ENCODE measurements around the gene SPRR1A. TPM values are rescaled to one million over a fixed set of nuclear protein-coding genes. Genes with fewer than 3 reads are reported as not detected.

SPRR1A gene
- total and polyA plus RNA-seq, 8 donors = not detected

DNA sequence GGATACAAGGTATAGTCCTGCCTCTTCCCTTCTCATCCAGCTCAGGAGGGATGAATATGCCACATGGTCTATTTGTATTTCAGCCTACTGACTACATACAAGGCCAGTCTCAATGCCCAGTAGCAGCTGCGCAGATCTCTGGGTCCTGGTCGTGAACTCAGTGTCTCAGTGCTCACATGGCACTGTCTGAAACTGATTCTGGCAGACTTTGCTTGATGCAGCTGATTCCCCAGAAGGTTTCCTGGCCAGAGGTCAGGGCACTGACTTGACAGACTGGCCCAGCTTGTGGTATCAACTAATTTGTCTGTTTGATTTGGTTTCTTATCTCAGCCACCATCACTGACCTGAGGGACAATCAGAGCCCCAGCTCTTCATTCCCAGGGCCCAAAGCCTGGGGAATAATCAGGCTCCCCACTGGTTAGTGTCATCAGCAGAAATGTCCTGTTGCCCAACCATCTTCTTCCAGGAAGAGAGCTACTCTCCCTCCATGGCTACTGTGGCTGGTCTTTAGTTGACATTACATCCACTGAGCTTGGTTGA, 20.9 kb upstream of the SPRR1A start:
- no peak for FAIRE-seq
- intact Hi-C loops (cut with DNase I) = no loop called here

DNA sequence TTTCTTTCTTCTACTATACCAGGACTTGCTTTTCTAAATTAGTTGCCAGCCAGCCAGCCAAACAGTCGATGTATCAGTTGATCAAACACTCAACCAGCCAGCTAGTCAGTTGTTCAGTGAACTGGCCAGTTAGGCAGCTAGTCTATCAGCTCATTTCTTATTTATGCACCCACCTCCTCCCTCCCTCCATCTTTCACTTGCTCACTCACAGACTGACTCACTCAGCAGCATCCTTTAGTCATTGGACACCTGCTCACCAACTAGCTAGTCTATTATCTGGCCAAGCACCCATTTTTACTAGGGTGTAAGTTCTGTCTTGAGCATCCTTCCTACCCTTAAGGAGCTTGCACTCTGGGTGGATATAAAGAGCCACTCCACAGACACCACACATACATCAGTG, 19.3 kb upstream of the SPRR1A start:
- ATAC-seq = no peak
- no peak for FAIRE-seq
- H3K36me3 ChIP-seq = no peaks in the 10 kb centered on the region
- H3K4me3 ChIP-seq = no peak overlapping the region
- no peak for DNase-seq
- no peaks in the 10 kb centered on the region for H3K9me3 ChIP-seq
- H3K27ac ChIP-seq = no peak overlapping the region
- H3K27me3 ChIP-seq = no peaks in the 10 kb centered on the region
- intact Hi-C loops (cut with DNase I) = no loop called here
- no peaks in the 10 kb centered on the region for H3K4me1 ChIP-seq
- WGBS, 2 donors = 55 to 71% methylated on average over 1 of the region's 1 CpG
- TF ChIP-seq CTCF (IDR thresholded peaks at IDR 0.05) = no peak

More for the DNA sequence above, 20.9 kb upstream of the SPRR1A start:
- Histone ChIP-seq H3K27me3 (no peaks in the 10 kb centered on the region), H3K4me1 (no peaks in the 10 kb centered on the region), H3K9me3 (no peaks in the 10 kb centered on the region), H3K4me3 (no peak overlapping the region), H3K36me3 (no peaks in the 10 kb centered on the region), H3K27ac (no peak overlapping the region)
- no peak for TF ChIP-seq CTCF (IDR thresholded peaks at IDR 0.05)
- DNase-seq (no peak), ATAC-seq (no peak)
- 71 to 72% methylated on average over 2 of the region's 2 CpGs for WGBS, 2 donors

DNA sequence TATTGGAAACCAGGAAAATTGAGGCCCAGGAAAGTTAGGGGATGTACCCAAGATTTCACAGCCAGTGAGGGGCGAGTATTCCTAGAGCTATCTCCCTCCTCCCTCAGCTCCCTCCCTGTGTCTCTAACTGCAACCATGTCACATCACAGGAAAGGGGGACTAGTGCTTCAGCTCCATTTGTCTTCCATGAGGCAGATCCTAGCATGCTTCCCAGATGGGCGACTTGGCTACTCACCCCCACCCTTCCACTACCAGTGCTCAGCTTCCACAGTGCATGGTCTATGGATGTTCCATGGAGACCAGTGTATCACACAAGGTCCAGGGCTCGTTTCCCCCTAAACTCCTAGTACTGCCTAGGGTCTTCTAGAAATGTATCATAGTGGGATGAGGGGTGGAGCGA, 18.0 kb upstream of the SPRR1A start:
- no peaks in the 10 kb centered on the region for H3K4me1 ChIP-seq
- H3K4me3 ChIP-seq = no peak overlapping the region
- FAIRE-seq (no peak), DNase-seq (no peak), ATAC-seq (no peak)
- intact Hi-C loops (cut with DNase I) = no loop called here
- H3K9me3 ChIP-seq = no peaks in the 10 kb centered on the region
- no peaks in the 10 kb centered on the region for H3K36me3 ChIP-seq
- H3K27me3 ChIP-seq = no peaks in the 10 kb centered on the region
- 59 to 66% methylated on average over 4 of the region's 4 CpGs for WGBS, 2 donors
- no peak overlapping the region for H3K27ac ChIP-seq
- TF ChIP-seq CTCF (IDR thresholded peaks at IDR 0.05) = no peak

DNA sequence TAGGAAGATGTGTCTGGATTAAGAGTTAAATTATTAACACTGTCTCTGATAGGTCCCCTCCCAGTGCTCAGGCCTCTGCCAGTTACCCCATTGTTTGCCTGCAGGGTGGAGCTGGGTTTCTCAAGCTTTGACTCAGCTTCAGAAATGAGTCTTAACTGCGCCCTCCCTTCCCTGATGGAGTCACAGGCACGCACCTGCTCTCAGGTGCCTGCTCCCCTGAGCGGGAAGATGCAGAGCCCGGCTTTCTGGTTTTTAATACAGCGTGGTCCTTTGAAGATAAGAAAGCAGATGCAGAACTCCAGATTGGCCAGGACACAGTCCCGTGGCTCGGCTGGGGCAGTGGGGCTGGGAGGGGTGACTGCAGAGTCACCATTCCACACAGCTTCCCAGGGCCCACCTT, 16.7 kb upstream of the SPRR1A start:
- DNase-seq (no peak), ATAC-seq (peak in 1 of 4 donors; percentile 32), FAIRE-seq (no peak)
- no peak for TF ChIP-seq CTCF (IDR thresholded peaks at IDR 0.05)
- no peaks in the 10 kb centered on the region for H3K4me1 ChIP-seq
- H3K9me3 ChIP-seq = no peaks in the 10 kb centered on the region
- no peaks in the 10 kb centered on the region for H3K36me3 ChIP-seq
- H3K4me3 ChIP-seq = no peak overlapping the region
- no peaks in the 10 kb centered on the region for H3K27me3 ChIP-seq
- intact Hi-C loops (cut with DNase I) = no loop called here
- WGBS, 2 donors = 38 to 45% methylated on average over 7 of the region's 7 CpGs
- no peak overlapping the region for H3K27ac ChIP-seq

GRCh38 chr1:152968248-152968647, 15.6 kb upstream of the SPRR1A start:
- no peak for TF ChIP-seq CTCF (IDR thresholded peaks at IDR 0.05)
- H3K36me3 ChIP-seq = no peaks in the 10 kb centered on the region
- intact Hi-C loops (cut with DNase I) = no loop called here
- H3K27me3 ChIP-seq = no peaks in the 10 kb centered on the region
- H3K4me3 ChIP-seq = no peak overlapping the region
- H3K4me1 ChIP-seq = no peaks in the 10 kb centered on the region
- H3K9me3 ChIP-seq = no peaks in the 10 kb centered on the region
- DNase-seq (no peak), ATAC-seq (no peak), FAIRE-seq (no peak)
- 51 to 66% methylated on average over 2 of the region's 2 CpGs for WGBS, 2 donors
- H3K27ac ChIP-seq = no peak overlapping the region
